ENCODE measurements around the gene BCAS4.
A peak's percentile ranks its signal among the peaks of the same experiment; 100 is the strongest.

BCAS4 gene

GRCh38 chr20:50924261-50924920 lies 129.5 kb downstream of the BCAS4 start:
- peak overlapping the region; percentile 17 for H3K4me3 Mint-ChIP-seq
- peak overlapping the region; percentile 66 for H3K27ac Mint-ChIP-seq
- no peaks in the 10 kb centered on the region for H3K27me3 Mint-ChIP-seq
- no peaks in the 10 kb centered on the region for H3K9me3 Mint-ChIP-seq (ENCODE audit: low read depth)
- peaks cover 18% of the 10 kb centered on the region for H3K36me3 Mint-ChIP-seq
- peaks cover 88% of the 10 kb centered on the region for H3K4me1 Mint-ChIP-seq (ENCODE audit: low read depth)

DNA sequence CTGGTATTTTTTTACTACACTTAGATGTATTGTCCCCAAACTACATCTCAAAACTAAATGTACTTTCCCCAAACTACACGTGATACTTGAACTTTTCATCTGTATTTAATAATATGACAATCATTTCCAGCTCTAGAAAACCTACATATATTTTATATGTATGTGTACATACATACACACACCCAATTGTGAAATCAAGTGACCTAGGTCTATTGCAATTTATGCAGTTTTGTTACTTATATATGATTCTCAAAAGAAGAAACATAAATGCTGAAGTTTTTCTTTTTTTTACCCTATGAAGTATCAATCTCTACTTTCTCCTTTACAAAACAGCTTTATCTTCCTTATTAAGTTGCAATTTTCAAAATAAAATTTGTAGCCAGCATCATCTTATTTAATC lies 131.7 kb downstream of the BCAS4 start:
- H3K27me3 Mint-ChIP-seq, result no peaks in the 10 kb centered on the region
- H3K4me1 Mint-ChIP-seq (ENCODE audit: low read depth), result peaks cover 77% of the 10 kb centered on the region
- H3K27ac Mint-ChIP-seq, result no peak overlapping the region
- H3K36me3 Mint-ChIP-seq, result peaks cover 15% of the 10 kb centered on the region
- H3K4me3 Mint-ChIP-seq, result peak overlapping the region; percentile 13
- H3K9me3 Mint-ChIP-seq (ENCODE audit: low read depth), result no peaks in the 10 kb centered on the region
